ENCODE results near the gene CSNK2A1. TPM values are rescaled to one million over a fixed set of nuclear protein-coding genes. Genes with fewer than 3 reads are reported as not detected.

CSNK2A1 gene
- total and polyA plus RNA-seq, 2 of the 8 experiments (the other 6 are each of a cell fraction or from before 2014, with no cell fraction given), result 117 to 260 TPM

GRCh38 chr20:548906-549305 is 5.3 kb upstream of the CSNK2A1 start:
- no peaks in the 10 kb centered on the region for H4K20me1 ChIP-seq (replicated peaks in 1 of 2; ENCODE audit: control insufficient read depth in 1 of 2, insufficient read depth in 2 of 2, low read length in 2 of 2)
- no peak for FAIRE-seq
- no peak overlapping the region for H2BK120ac ChIP-seq (replicated peaks; ENCODE audit: low read depth, low read length)
- 100% methylated on average over 1 of the region's 1 CpG; no CpG with 5 or more reads in 1 of the 2 experiments for WGBS, 2 experiments (ENCODE audit: extremely low coverage in 1 of 2, insufficient coverage in 1 of 2, insufficient read length in 1 of 2, insufficient replicate concordance in 2 of 2, low coverage in 1 of 2, low lambda C conversion rate in 2 of 2, missing lambda C conversion rate in 1 of 2)
- H3K4me1 ChIP-seq (replicated peaks in 1 of 4; ENCODE audit: control insufficient read depth in 3 of 4, insufficient read depth in 4 of 4, low read length in 3 of 4), result no peaks in the 10 kb centered on the region
- H2BK15ac ChIP-seq (ENCODE audit: low read length), result no peak overlapping the region
- H3K23ac ChIP-seq (ENCODE audit: insufficient read length), result no peak overlapping the region
- no peak overlapping the region for H3K56ac ChIP-seq (replicated peaks; ENCODE audit: insufficient read length, low read depth, low read length)
- no peak overlapping the region for H2BK12ac ChIP-seq (ENCODE audit: low read depth, low read length)
- H3K79me1 ChIP-seq (ENCODE audit: low read depth, low read length), result no peaks in the 10 kb centered on the region
- H4K5ac ChIP-seq (ENCODE audit: insufficient read length, low read depth, low read length), result no peak overlapping the region
- H3K9me3 ChIP-seq (ENCODE audit: insufficient read depth in 2 of 2, low read depth in 1 of 2, low read length in 1 of 2), result no peaks in the 10 kb centered on the region
- no peak overlapping the region for H2AK5ac ChIP-seq (ENCODE audit: low read depth, low read length)
- no peak overlapping the region for H4K91ac ChIP-seq (replicated peaks; ENCODE audit: insufficient read length, low read length)
- H3K27ac ChIP-seq (ENCODE audit: low read depth, low read length), result no peak overlapping the region
- no peak for DNase-seq (ENCODE audit: low read depth in 1 of 2, low spot score in 2 of 2)
- TF ChIP-seq MAFK (IDR thresholded peaks at IDR 0.05; ENCODE audit: low read depth, low read length), result no peak
- TF ChIP-seq NRF1 (IDR thresholded peaks at IDR 0.05; ENCODE audit: low read depth, low read length), result no peak
- no peak for TF ChIP-seq BRCA1 (IDR thresholded peaks at IDR 0.05; ENCODE audit: low read depth, low read length)
- no peak for TF ChIP-seq SAP30 (IDR thresholded peaks at IDR 0.05; ENCODE audit: insufficient read depth, insufficient replicate concordance, low read length)
- TF ChIP-seq EP300 (IDR thresholded peaks at IDR 0.05; ENCODE audit: borderline replicate concordance in 1 of 2, low read depth in 2 of 2, low read length in 2 of 2), result no peak
- TF ChIP-seq SIN3A (conservative IDR thresholded peaks at IDR 0.05 in 1 of 2, IDR thresholded peaks at IDR 0.05 in 1 of 2; ENCODE audit: low read depth in 1 of 2, low read length in 2 of 2), result no peak
- TF ChIP-seq KDM5A (IDR thresholded peaks at IDR 0.05; ENCODE audit: low read length), result no peak
- no peaks in the 10 kb centered on the region for H3K36me3 ChIP-seq (ENCODE audit: control insufficient read depth in 2 of 4, insufficient read depth in 4 of 4, low read length in 3 of 4)
- H3K9ac ChIP-seq (replicated peaks in 1 of 4; ENCODE audit: extremely low read depth in 1 of 4, low read depth in 3 of 4, low read length in 3 of 4), result no peak overlapping the region
- H3K27me3 ChIP-seq (replicated peaks in 1 of 4; ENCODE audit: control insufficient read depth in 3 of 4, extremely low read depth in 1 of 4, insufficient read depth in 3 of 4, low read length in 3 of 4), result peaks cover 3 to 16% (median 11%) of the 10 kb centered on the region in 4 experiments; a peak in 5 of 7 replicates
- POLR2A ChIA-PET (ENCODE audit: partially characterized antibody), result interaction anchor here (0.6 to 1.3 kb wide), 2 partner anchors 13 to 265 kb away, joined by 3 read pairs; no protein-coding TSS in a partner anchor
- H3K18ac ChIP-seq (ENCODE audit: extremely low read depth, low read length), result no peak overlapping the region
- no peaks in the 10 kb centered on the region for H3K79me2 ChIP-seq (ENCODE audit: control insufficient read depth in 1 of 2, insufficient read depth in 2 of 2, low read length in 2 of 2)
- no peak overlapping the region for H2BK20ac ChIP-seq (ENCODE audit: low read length)
- no peak overlapping the region for H3K14ac ChIP-seq (ENCODE audit: insufficient read length)
- H4K8ac ChIP-seq (ENCODE audit: extremely low read depth, insufficient read depth, low read length), result no peak overlapping the region
- CTCF ChIA-PET (ENCODE audit: partially characterized antibody), result interaction anchor here (0.7 to 2.1 kb wide), 6 partner anchors 13 to 99 kb away, joined by 3 to 8 read pairs (median 4); no protein-coding TSS in a partner anchor
- H2AFZ ChIP-seq (ENCODE audit: low read length), result no peak overlapping the region
- no peak overlapping the region for H3K4ac ChIP-seq (replicated peaks; ENCODE audit: insufficient read length, low read depth, low read length)
- H2BK5ac ChIP-seq (ENCODE audit: low read depth, low read length), result no peak overlapping the region
- H3K23me2 ChIP-seq (ENCODE audit: low read depth, low read length), result no peaks in the 10 kb centered on the region; the same call in 1 of the 2 replicates
- no peak overlapping the region for H3K4me2 ChIP-seq (ENCODE audit: insufficient read depth in 1 of 2, low read depth in 2 of 2, low read length in 2 of 2)
- no peak overlapping the region for H3K4me3 ChIP-seq (ENCODE audit: extremely low read depth in 1 of 4, insufficient read depth in 2 of 4, low read depth in 3 of 4, low read length in 4 of 4)

Data from H1 (cell line).